Measurements from ENCODE around the gene PSME2.

Gene PSME2

GRCh38 chr14:24103451-24103850 is 43.0 kb downstream of the PSME2 start:
- peaks cover 32% of the 10 kb centered on the region for H3K36me3 ChIP-seq
- DNase-seq: no peak
- H3K9me3 ChIP-seq: no peaks in the 10 kb centered on the region
- H3K4me1 ChIP-seq: no peaks in the 10 kb centered on the region
- no peak for TF ChIP-seq CTCF (IDR thresholded peaks at IDR 0.05; ENCODE audit: low read depth, low read length)
- no peaks in the 10 kb centered on the region for H3K27me3 ChIP-seq
- no peak overlapping the region for H3K4me3 ChIP-seq (ENCODE audit: low read depth, low read length)

GRCh38 chr14:24102357-24103048 is 43.9 kb downstream of the PSME2 start:
- no peaks in the 10 kb centered on the region for H3K9me3 ChIP-seq
- no peaks in the 10 kb centered on the region for H3K4me1 ChIP-seq
- no peak for DNase-seq
- H3K27me3 ChIP-seq: no peaks in the 10 kb centered on the region
- no peak overlapping the region for H3K4me3 ChIP-seq (ENCODE audit: low read depth, low read length)
- H3K36me3 ChIP-seq: peaks cover 36% of the 10 kb centered on the region
- TF ChIP-seq CTCF (IDR thresholded peaks at IDR 0.05; ENCODE audit: low read depth, low read length): no peak

- H3K36me3 ChIP-seq: peaks cover 41% of the 10 kb centered on the region
- no peaks in the 10 kb centered on the region for H3K9me3 ChIP-seq
- no peaks in the 10 kb centered on the region for H3K4me1 ChIP-seq
- no peak overlapping the region for H3K4me3 ChIP-seq (ENCODE audit: low read depth, low read length)
- no peak for DNase-seq
- TF ChIP-seq CTCF (IDR thresholded peaks at IDR 0.05; ENCODE audit: low read depth, low read length): no peak
- H3K27me3 ChIP-seq: no peaks in the 10 kb centered on the region
These were observed 45.4 kb downstream of the PSME2 start for GRCh38 chr14:24100982-24101494.

DNA sequence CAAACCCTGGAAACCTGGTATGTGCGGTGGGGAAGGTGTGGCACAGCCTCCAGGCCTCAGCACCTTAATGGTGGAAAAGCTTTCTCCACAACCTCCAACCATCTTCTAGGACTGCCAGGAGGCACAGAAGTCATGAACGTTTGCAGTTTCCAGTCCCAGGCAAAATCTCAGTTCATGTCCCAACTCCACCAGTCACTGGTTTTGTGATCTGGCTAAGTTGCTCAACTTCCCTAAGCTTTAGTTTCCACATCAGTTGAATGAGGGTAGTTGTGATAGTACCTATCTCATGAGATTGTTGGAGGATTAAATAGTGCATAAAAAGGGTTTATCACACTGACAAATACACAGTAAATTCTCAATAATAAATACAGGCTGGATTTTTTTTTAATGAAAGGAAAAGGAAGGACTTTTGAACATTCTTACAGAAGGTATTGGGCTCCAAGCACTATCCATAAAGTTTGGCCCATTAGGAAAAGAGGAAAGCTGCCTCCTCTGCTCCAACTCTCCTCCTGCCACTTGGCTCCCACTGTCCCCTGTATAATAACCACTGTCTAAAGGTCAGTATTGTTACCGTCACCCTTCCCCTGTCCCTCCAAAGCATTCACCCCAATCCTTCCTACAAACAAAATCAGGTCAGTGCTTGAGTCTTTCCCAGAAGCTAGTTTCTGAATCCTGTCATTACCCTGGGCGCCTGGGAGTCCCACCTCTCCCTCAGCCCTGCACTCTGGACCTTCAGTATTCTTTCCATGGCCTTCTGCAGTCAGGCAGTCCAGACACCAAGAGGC is 46.0 kb downstream of the PSME2 start:
- TF ChIP-seq CTCF (IDR thresholded peaks at IDR 0.05; ENCODE audit: low read depth, low read length): no peak
- Histone ChIP-seq H3K9me3 (no peaks in the 10 kb centered on the region), H3K27me3 (no peaks in the 10 kb centered on the region), H3K4me3 (ENCODE audit: low read depth, low read length) (no peak overlapping the region), H3K4me1 (no peaks in the 10 kb centered on the region; the same call in 1 of the 2 replicates), H3K36me3 (peaks cover 41% of the 10 kb centered on the region)
- DNase-seq: no peak

DNA sequence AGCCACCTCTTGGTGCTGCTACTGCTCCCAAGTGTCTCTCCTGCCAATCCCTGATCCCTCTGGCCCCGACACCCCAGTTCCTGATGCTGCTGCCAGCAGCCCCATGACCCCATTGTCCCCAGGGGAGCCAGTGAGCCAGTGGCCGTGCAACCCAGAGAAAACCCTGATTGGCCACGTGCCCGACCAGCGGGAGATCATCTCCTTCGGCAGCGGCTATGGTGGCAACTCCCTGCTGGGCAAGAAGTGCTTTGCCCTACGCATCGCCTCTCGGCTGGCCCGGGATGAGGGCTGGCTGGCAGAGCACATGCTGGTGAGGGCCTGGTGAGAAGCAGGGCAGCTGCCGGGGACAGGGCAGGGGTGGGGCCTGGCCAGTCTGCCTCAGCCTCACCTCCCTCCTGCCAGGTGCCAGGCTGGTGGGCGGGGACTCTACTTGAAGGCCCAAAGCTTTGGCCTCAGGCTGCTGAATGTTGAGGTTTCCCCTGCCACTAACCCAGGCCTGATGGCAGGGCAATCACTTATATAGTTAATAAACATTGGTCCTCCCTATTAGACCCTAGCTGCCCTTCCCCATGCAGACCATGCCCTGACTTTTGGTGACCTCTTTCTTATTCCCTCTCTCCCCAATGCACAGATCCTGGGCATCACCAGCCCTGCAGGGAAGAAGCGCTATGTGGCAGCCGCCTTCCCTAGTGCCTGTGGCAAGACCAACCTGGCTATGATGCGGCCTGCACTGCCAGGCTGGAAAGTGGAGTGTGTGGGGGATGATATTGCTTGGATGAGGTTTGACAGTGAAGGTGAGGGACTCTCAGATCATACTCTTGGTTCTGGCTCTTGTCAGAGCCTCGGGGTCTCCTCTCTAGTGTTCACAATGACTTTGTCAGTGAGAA is 47.2 kb downstream of the PSME2 start:
- Histone ChIP-seq H3K9me3 (no peaks in the 10 kb centered on the region), H3K4me3 (ENCODE audit: low read depth, low read length) (no peak overlapping the region), H3K27me3 (no peaks in the 10 kb centered on the region), H3K4me1 (no peaks in the 10 kb centered on the region; the same call in 1 of the 2 replicates), H3K36me3 (peaks cover 41% of the 10 kb centered on the region)
- no peak for TF ChIP-seq CTCF (IDR thresholded peaks at IDR 0.05; ENCODE audit: low read depth, low read length)
- no peak for DNase-seq
